GM12892 (cell line): ENCODE data around the gene SNRPB.

ENCODE experiments used
- POLR2A ChIP-seq: IDR thresholded peaks from 2 replicates; pipeline ENCODE4 v1.6.1; 2011; ENCODE audit warnings: low read depth, low read length, control low read depth
- TAF1 ChIP-seq: IDR thresholded peaks from 2 replicates; pipeline ENCODE4 v1.6.1; 2011; ENCODE audit warnings: low read depth, mild to moderate bottlenecking, control low read depth, low read length, borderline replicate concordance

GRCh38 chr20:2458919-2459499 lies 11.6 kb downstream of the SNRPB start:
- TF ChIP-seq POLR2A = no peak; the same call in 1 of the 2 replicates
- TF ChIP-seq TAF1 = no peak
